ENCODE results near the gene CYBB.
"Not testable (repeated sequence)": the region's sequence is repeated elsewhere in the genome, so short reads cannot be mapped to it uniquely, and the experiment has no call there.

Gene CYBB

DNA sequence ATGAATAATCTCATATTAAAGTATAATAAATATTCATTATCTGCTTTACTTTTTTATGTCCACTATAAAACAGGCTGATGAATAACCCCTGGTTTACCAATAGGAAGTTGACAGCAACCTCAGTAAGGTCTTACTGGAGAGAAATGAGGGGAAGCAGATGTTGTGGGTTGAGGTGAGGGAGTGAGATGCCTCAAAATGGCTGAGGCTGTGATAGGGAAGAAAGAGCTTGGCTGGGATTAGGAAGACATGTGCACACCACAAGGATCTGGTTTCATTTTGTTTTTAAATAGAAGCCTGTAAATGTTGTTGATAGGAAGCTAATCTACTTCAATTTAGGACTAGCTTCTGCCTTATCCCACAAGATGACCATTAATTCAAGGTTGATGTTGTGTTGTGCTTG is 14.4 kb upstream of the CYBB start:
- Mint-ChIP-seq H3K27ac (no peak overlapping the region), H3K36me3 (peaks cover 0 to 4% of the 10 kb centered on the region in 2 donors), H3K9me3 (peaks cover 0 to 3% of the 10 kb centered on the region in 2 donors), H3K27me3 (peaks cover 0 to 16% of the 10 kb centered on the region in 2 donors), H3K4me1 (peaks cover 17 to 28% of the 10 kb centered on the region in 2 donors), H3K4me3 (no peak overlapping the region)
- DNase-seq (no peak), ATAC-seq (replicated peaks) (no peak)

DNA sequence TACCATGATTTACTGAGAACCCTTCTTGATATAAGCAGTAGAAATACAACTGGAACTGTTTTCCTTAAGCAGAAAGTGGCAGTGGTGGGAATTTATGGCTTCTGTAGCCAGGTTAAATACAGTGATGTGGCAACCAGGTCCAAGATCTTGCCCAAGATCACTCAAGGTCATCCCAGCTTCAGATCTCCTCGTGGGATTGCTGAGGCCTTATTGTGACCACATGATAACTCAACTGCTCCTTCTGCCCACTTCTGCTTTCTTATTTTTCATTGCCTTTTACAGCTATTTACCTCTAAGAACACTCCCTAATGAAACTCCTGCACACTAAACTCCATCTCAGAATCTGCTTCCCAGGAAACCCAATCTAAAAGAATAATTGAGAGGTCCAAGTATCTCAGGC is 12.4 kb upstream of the CYBB start:
- Mint-ChIP-seq H3K9me3 (peaks cover 0 to 3% of the 10 kb centered on the region in 2 donors), H3K27ac (no peak overlapping the region), H3K27me3 (peaks cover 0 to 16% of the 10 kb centered on the region in 2 donors), H3K4me1 (peaks cover 13 to 28% of the 10 kb centered on the region in 2 donors), H3K4me3 (no peak overlapping the region), H3K36me3 (peaks cover 0 to 4% of the 10 kb centered on the region in 2 donors)
- no peak for DNase-seq
- ATAC-seq (replicated peaks) = peak in 1 of 2 donors; percentile 36

DNA sequence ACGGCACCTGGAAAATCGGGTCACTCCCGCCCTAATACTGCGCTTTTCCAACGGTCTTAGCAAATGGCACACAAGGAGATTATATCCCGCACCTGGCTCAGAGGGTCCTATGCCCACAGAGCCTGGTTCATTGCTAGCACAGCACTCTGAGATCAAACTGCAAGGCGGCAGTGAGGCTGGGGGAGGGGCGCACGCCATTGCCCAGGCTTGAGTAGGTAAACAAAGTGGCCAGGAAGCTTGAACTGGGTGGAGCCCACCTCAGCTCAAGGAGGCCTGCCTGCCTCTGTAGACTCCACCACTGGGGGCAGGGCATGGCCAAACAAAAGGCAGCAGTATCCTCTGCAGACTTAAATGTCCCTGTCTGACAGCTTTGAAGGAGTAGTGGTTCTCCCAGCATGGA is 11.0 kb upstream of the CYBB start:
- ATAC-seq (replicated peaks); H3K9me3 Mint-ChIP-seq; DNase-seq; H3K27ac Mint-ChIP-seq; H3K4me3 Mint-ChIP-seq; H3K36me3 Mint-ChIP-seq: not testable (repeated sequence)
- H3K27me3 Mint-ChIP-seq = peaks cover 0 to 16% of the 10 kb centered on the region in 2 donors
- peaks cover 10 to 22% of the 10 kb centered on the region in 2 donors for H3K4me1 Mint-ChIP-seq

GRCh38 chrX:37776283-37776986 is 3.4 kb upstream of the CYBB start:
- Mint-ChIP-seq H3K9me3 (no peaks in the 10 kb centered on the region), H3K36me3 (no peaks in the 10 kb centered on the region), H3K27ac (peak overlapping the region; percentile 88), H3K4me3 (peak overlapping the region; percentile 5 to 61), H3K4me1 (peaks cover 26 to 27% of the 10 kb centered on the region in 2 donors), H3K27me3 (no peaks in the 10 kb centered on the region)
- DNase-seq (no peak), ATAC-seq (replicated peaks) (peak; percentile 86)

DNA sequence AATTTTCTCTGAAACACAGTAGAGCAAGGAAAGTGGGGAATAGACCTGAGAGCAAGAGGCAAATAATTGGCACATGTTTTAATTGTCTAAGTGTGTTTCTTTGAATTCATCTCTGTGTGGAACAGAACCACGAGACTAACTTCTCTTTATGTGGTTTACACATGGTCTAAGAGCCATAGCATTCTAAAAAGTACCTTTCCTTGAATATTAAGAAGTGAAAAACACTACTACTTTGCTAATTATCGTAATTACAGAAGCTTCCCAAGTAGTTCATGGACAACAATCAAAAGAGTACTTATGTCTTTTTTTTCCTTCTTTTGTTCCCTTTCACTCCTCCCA is 2.9 kb upstream of the CYBB start:
- H3K27ac Mint-ChIP-seq = peak overlapping the region; percentile 88
- peak overlapping the region in 1 of 2 donors; percentile 61 for H3K4me3 Mint-ChIP-seq
- H3K36me3 Mint-ChIP-seq = peaks cover under 1% of the 10 kb centered on the region in 2 donors
- DNase-seq (no peak), ATAC-seq (replicated peaks) (peak; percentile 80 to 82)
- H3K27me3 Mint-ChIP-seq = no peaks in the 10 kb centered on the region
- no peaks in the 10 kb centered on the region for H3K9me3 Mint-ChIP-seq
- peaks cover 31% of the 10 kb centered on the region in 2 donors for H3K4me1 Mint-ChIP-seq

DNA sequence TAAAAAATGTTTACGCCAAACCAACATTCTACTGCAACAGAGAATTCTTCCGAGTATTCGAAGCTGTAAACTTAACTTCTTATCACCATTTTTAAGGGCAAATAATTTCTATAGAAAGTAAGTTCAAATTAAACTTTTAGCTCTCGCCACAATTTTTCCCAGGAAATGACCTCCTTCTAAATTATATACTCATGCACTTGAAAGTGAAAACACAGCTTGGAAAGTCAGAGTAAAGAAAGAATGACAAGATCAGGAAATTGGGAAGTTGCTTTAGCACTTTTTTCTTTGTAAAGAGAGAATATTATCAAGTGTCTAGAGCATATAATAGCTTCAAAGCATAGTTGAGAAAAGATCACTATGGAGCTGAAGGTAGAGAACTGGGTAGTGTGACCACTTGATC is 1.2 kb downstream of the CYBB start:
- ATAC-seq (replicated peaks) (no peak), DNase-seq (no peak)
- H3K36me3 Mint-ChIP-seq = peaks cover 7 to 14% of the 10 kb centered on the region in 2 donors
- peaks cover 35 to 55% of the 10 kb centered on the region in 2 donors for H3K4me1 Mint-ChIP-seq
- H3K9me3 Mint-ChIP-seq = no peaks in the 10 kb centered on the region
- H3K27ac Mint-ChIP-seq = peak overlapping the region; percentile 88
- H3K27me3 Mint-ChIP-seq = no peaks in the 10 kb centered on the region
- H3K4me3 Mint-ChIP-seq = peak overlapping the region; percentile 70 to 81

DNA sequence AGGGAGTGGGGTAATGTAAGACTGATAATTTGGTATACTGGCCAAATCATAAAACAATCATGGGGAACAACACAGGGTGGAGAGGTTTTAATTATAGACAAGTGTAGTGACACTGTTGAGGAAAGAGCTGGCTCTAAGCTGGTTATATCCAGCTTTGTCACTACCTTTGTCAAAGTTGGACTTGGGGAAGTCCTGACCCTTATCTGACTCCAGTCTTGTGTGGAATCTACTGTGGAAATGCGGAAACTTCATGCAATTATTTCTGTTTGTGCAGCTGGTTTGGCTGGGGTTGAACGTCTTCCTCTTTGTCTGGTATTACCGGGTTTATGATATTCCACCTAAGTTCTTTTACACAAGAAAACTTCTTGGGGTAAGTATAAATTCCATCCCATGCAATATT is 2.0 kb downstream of the CYBB start:
- Mint-ChIP-seq H3K36me3 (peaks cover 8 to 14% of the 10 kb centered on the region in 2 donors), H3K9me3 (no peaks in the 10 kb centered on the region)

DNA sequence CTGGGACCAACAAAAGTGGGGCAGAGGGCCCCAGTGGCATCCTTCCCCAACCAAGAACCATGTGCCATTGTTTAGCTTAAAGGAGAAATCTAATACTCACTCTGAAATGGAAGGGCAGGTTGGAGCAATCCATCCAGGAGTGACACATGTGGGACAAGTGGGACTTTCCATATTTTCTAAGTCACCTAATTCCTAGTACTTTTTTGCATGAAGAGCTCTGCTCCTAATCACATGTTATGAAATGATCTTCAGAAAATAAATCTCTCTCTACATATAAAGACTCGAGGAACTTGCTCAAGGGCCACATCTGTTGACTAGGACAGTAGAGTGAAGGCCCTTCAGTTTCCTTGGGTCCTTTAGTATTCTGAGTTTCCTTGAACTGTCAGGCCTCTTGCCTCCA is 2.5 kb downstream of the CYBB start:
- ATAC-seq (replicated peaks) (no peak), DNase-seq (no peak)
- peak overlapping the region; percentile 70 to 81 for H3K4me3 Mint-ChIP-seq
- H3K36me3 Mint-ChIP-seq = peaks cover 9 to 14% of the 10 kb centered on the region in 2 donors
- no peaks in the 10 kb centered on the region for H3K9me3 Mint-ChIP-seq
- peak overlapping the region; percentile 88 for H3K27ac Mint-ChIP-seq
- H3K4me1 Mint-ChIP-seq = peaks cover 36 to 55% of the 10 kb centered on the region in 2 donors
- no peaks in the 10 kb centered on the region for H3K27me3 Mint-ChIP-seq

More for the DNA sequence above, 2.0 kb downstream of the CYBB start:
- no peak for DNase-seq
- peak overlapping the region; percentile 70 to 81 for H3K4me3 Mint-ChIP-seq
- H3K27ac Mint-ChIP-seq = peak overlapping the region; percentile 88
- peak in 1 of 2 donors; percentile 5 for ATAC-seq (replicated peaks)
- H3K27me3 Mint-ChIP-seq = no peaks in the 10 kb centered on the region
- H3K4me1 Mint-ChIP-seq = peaks cover 36 to 55% of the 10 kb centered on the region in 2 donors

DNA sequence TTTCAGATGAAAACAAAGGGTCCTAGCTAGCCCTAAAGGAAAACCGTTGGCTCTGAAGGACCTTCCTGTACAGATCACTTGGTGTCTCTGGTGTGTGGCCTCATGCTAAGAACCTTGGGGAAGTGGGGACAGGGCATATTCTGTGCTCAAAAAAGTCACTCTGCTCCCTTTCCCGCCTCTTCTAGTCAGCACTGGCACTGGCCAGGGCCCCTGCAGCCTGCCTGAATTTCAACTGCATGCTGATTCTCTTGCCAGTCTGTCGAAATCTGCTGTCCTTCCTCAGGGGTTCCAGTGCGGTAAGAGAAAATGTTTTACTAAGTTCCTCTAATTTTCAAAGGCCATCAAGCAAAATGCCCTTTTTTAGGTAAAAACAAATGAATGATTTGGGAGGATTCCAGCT is 3.4 kb downstream of the CYBB start:
- Mint-ChIP-seq H3K4me1 (peaks cover 37 to 54% of the 10 kb centered on the region in 2 donors), H3K4me3 (peak overlapping the region in 1 of 2 donors; percentile 3), H3K27me3 (no peaks in the 10 kb centered on the region), H3K9me3 (no peaks in the 10 kb centered on the region), H3K27ac (peak overlapping the region; percentile 31), H3K36me3 (peaks cover 9 to 14% of the 10 kb centered on the region in 2 donors)
- ATAC-seq (replicated peaks) (no peak), DNase-seq (no peak)

DNA sequence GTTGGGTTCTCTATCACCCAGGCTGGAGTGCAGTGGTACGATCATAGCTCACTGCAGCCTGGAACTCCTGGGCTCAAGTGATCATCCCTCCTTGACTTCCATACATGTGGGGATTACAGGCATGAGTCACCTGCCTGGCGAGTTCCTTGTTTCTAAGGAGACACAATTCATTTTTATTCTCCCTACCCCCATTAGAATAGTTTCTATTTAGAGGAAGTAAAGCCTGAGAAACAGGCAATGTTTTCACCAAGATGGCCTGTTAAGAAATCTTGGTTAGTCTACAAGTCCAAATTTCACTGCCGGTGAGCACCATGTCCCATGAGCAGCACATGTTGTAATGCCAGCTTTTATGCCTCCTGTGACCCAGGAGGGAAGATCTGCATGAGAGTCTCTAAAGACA is 5.7 kb downstream of the CYBB start:
- DNase-seq = no peak
- Mint-ChIP-seq H3K4me3 (peak overlapping the region in 1 of 2 donors; percentile 15), H3K27me3 (no peaks in the 10 kb centered on the region), H3K4me1 (peaks cover 45 to 68% of the 10 kb centered on the region in 2 donors), H3K27ac (peak overlapping the region; percentile 38), H3K36me3 (peaks cover 13 to 25% of the 10 kb centered on the region in 2 donors), H3K9me3 (peaks cover 0 to 3% of the 10 kb centered on the region in 2 donors)
- ATAC-seq (replicated peaks) = no peak

DNA sequence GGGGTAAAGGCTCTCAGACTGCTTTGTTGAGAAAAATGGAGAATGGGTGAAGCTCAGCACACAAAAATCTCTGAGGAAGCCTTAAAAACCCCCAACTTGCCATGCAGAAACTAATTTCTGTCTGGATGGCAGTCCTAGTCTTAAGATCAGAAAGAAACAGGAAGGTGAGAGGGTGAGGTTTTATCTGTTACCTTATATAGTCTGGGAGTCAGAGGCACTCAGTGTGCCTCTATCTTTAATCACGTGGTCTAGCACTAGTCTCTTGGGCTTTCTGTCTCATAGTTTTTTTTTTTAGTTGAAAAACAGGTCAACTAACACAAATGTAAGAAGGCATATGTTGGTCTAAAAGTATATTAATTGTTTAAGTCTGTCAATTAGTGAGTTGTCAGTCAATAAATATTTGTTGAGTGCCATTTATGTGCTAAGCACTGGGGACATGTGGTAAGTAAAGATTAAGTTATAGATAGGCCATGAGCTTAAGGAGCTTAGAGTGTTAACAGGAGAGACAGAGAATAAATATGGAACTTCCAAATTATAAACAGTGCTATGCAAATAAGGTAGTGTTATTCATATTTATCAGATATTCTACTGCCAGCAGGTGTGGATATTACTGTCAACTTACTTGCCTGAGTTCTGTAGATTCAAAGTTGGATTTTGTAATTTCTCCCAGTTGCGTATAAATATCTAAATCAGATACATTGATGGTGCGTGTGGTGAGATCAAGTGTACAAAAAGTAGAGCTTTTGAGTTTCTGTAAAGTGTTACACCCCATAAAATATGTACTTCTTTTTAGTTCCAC is 7.0 kb downstream of the CYBB start:
- H3K4me3 Mint-ChIP-seq = peak overlapping the region; percentile 54 to 80
- H3K4me1 Mint-ChIP-seq = peaks cover 42 to 62% of the 10 kb centered on the region in 2 donors
- H3K36me3 Mint-ChIP-seq = peaks cover 14 to 28% of the 10 kb centered on the region in 2 donors
- peak overlapping the region; percentile 93 for H3K27ac Mint-ChIP-seq
- H3K27me3 Mint-ChIP-seq = no peaks in the 10 kb centered on the region
- H3K9me3 Mint-ChIP-seq = peaks cover 0 to 3% of the 10 kb centered on the region in 2 donors
- DNase-seq (no peak), ATAC-seq (replicated peaks) (peak; percentile 85 to 87)

DNA sequence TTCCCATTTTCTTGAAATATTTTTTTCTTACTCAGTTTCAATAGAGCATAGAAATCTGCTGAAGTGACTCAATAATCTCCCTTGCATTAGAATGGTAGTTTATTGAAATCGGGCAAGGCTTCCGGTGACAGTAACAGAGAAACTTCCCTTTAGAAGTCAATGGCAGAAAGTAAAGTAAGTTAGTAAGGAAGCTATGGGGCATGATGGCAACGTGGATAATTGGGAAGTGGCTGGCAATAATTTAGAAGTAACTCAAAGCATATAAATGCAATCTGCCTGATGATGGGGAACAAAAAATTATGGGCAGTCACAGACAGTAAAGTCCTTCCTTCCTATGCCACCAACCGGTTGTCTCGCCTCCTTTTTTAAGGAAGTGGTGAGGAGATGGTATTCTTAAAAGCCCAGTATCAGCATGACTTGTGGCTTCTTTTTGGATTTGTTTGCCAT is 7.6 kb downstream of the CYBB start:
- peak overlapping the region; percentile 93 for H3K27ac Mint-ChIP-seq

GRCh38 chrX:37796310-37796709 is 16.5 kb downstream of the CYBB start:
- DNase-seq (no peak), ATAC-seq (replicated peaks) (no peak)
- peak overlapping the region; percentile 10 for H3K27ac Mint-ChIP-seq
- H3K4me1 Mint-ChIP-seq = peaks cover 31 to 52% of the 10 kb centered on the region in 2 donors
- H3K27me3 Mint-ChIP-seq = peaks cover 0 to 8% of the 10 kb centered on the region in 2 donors
- no peak overlapping the region for H3K4me3 Mint-ChIP-seq
- H3K36me3 Mint-ChIP-seq = peaks cover 13 to 23% of the 10 kb centered on the region in 2 donors
- no peaks in the 10 kb centered on the region for H3K9me3 Mint-ChIP-seq

More for the DNA sequence above, 7.6 kb downstream of the CYBB start:
- Mint-ChIP-seq H3K4me3 (peak overlapping the region; percentile 54 to 80), H3K4me1 (peaks cover 38 to 56% of the 10 kb centered on the region in 2 donors), H3K27me3 (no peaks in the 10 kb centered on the region), H3K36me3 (peaks cover 12 to 24% of the 10 kb centered on the region in 2 donors), H3K9me3 (peaks cover 0 to 3% of the 10 kb centered on the region in 2 donors)
- DNase-seq (no peak), ATAC-seq (replicated peaks) (peak; percentile 86 to 87)

- peaks cover 0 to 11% of the 10 kb centered on the region in 2 donors for H3K27me3 Mint-ChIP-seq
- H3K36me3 Mint-ChIP-seq = peaks cover 12 to 23% of the 10 kb centered on the region in 2 donors
- no peak overlapping the region for H3K27ac Mint-ChIP-seq
- peaks cover 32 to 55% of the 10 kb centered on the region in 2 donors for H3K4me1 Mint-ChIP-seq
- no peak overlapping the region for H3K4me3 Mint-ChIP-seq
- no peaks in the 10 kb centered on the region for H3K9me3 Mint-ChIP-seq
- ATAC-seq (replicated peaks) (peak; percentile 96 to 97), DNase-seq (peak; percentile 58)
Measured at GRCh38 chrX:37796805-37797204, 16.9 kb downstream of the CYBB start.
